GM12801 (cell line): ENCODE results near the gene CBX8.

Experiments used
- CTCF ChIP-seq: IDR thresholded peaks from one replicate; pipeline ENCODE4 v1.5.1; 2011; ENCODE audit warnings: control low read depth; ENCODE audit not compliant: insufficient read length; ENCODE audit errors: extremely low read depth

CBX8 gene

GRCh38 chr17:79803421-79803996 is 6.6 kb upstream of the CBX8 start:
- TF ChIP-seq CTCF, result no peak

GRCh38 chr17:79802736-79803420 is 6.0 kb upstream of the CBX8 start:
- no peak for TF ChIP-seq CTCF

GRCh38 chr17:79802039-79802735 is 5.3 kb upstream of the CBX8 start:
- TF ChIP-seq CTCF, result no peak

- no peak for TF ChIP-seq CTCF
Observed at GRCh38 chr17:79801156-79802038, 4.5 kb upstream of the CBX8 start.

- TF ChIP-seq CTCF, result no peak
Observed at GRCh38 chr17:79800325-79801155, 3.7 kb upstream of the CBX8 start.

- TF ChIP-seq CTCF, result no peak
Observed at GRCh38 chr17:79799538-79800324, 2.9 kb upstream of the CBX8 start.
